ENCODE results near the gene AKTIP.

DNA sequence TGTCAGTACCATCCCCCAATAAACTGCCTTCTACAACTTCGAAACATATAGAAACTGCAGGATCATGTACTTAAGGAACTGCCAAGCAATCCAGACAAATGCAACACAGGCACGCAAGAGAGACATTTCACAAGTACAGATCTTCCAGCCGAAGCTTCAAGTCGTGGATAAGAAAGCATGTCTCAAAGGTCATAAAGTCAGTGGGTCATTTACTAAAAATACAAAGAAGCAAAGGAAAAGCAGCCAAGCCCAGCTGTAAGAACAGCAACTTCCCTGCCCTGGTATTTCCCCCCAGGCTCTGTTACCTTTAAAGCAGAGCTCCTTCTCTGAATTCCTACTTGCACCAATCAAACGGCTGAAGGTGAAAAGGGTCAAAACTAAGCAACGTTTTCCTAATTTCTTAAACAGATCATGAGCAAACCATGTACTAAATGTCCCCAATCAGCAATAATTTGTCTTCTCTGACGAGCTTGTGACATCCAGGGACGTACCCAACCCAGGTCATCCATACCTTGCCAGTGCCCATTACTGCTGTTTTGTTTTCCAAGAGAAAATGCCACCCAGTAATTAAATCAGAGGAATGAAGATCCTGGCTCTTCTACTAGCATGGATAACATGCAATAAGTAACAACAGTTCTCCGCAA, 1.7 kb downstream of the AKTIP start:
- TF ChIP-seq POLR2A (IDR thresholded peaks at IDR 0.05) = no peak
- TF ChIP-seq, protein P1, sequence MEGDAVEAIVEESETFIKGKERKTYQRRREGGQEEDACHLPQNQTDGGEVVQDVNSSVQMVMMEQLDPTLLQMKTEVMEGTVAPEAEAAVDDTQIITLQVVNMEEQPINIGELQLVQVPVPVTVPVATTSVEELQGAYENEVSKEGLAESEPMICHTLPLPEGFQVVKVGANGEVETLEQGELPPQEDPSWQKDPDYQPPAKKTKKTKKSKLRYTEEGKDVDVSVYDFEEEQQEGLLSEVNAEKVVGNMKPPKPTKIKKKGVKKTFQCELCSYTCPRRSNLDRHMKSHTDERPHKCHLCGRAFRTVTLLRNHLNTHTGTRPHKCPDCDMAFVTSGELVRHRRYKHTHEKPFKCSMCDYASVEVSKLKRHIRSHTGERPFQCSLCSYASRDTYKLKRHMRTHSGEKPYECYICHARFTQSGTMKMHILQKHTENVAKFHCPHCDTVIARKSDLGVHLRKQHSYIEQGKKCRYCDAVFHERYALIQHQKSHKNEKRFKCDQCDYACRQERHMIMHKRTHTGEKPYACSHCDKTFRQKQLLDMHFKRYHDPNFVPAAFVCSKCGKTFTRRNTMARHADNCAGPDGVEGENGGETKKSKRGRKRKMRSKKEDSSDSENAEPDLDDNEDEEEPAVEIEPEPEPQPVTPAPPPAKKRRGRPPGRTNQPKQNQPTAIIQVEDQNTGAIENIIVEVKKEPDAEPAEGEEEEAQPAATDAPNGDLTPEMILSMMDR (IDR thresholded peaks at IDR 0.05) = no peak

Measured in thyroid gland (tissue), 4 donors.